NCI-H510A treated with DMSO at 0.1 percent for 48 hours (cell line): ENCODE data around the gene NCF2.
A peak's percentile ranks its signal among the peaks of the same experiment; 100 is the strongest.
"Not testable (repeated sequence)": the region's sequence is repeated elsewhere in the genome, so short reads cannot be mapped to it uniquely, and the experiment has no call there.

Experiments used
- DNase-seq: peaks from one replicate; lab custom pipeline; 2025; lab: John Stamatoyannopoulos, UW

Gene NCF2, protein sequence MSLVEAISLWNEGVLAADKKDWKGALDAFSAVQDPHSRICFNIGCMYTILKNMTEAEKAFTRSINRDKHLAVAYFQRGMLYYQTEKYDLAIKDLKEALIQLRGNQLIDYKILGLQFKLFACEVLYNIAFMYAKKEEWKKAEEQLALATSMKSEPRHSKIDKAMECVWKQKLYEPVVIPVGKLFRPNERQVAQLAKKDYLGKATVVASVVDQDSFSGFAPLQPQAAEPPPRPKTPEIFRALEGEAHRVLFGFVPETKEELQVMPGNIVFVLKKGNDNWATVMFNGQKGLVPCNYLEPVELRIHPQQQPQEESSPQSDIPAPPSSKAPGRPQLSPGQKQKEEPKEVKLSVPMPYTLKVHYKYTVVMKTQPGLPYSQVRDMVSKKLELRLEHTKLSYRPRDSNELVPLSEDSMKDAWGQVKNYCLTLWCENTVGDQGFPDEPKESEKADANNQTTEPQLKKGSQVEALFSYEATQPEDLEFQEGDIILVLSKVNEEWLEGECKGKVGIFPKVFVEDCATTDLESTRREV

GRCh38 chr1:183590244-183591191 lies at the start of gene NCF2:
Gene NCF2, minus strand, starts transcription at chr1:183590459. Its CDS starts 130 bp downstream, at chr1:183590329.
- DNase-seq: no peak

- no peak for DNase-seq
Measured at GRCh38 chr1:183638649-183639387, 48.6 kb upstream of the NCF2 start.

DNA sequence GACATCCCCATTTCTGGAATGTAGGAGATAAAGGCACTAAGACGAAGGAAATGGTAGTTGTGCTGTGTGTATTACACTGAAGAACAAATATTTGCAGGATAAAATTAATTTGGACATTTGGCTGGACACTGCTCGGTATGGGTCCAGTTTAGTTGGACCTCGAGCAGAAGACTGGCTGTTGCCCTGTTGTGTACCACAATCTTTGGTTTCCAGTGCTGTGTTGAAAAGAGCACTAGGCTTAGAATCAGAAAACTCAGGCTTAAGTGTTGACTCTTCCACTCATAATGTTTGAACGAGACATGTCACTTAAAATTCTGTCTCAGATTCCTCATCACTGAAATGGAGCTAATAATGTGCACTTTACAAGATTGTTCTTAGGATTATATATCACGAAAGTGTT lies 46.5 kb upstream of the NCF2 start:
- DNase-seq: peak; percentile 23

DNA sequence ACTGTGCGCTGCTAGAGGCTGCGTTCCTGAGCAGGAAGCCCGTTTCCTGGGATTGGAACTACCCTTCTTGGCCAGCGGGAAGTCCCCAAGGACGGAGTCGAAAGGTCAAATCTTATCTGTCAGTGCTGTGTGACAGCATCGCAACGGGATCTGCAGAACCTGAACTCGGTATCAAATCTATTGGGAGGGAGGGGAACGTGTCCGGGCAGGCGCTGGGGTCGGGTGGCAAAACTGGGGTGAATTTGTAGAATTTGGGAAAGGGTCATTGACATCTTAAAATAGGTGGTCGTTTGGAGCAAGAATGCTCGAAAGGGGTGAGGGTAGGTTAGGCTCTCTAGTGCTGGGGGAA lies 46.0 kb upstream of the NCF2 start:
- no peak for DNase-seq

- DNase-seq: peak; percentile 90
Measured at GRCh38 chr1:183635606-183636333, 45.5 kb upstream of the NCF2 start, which contains the start of gene ARPC5. Gene ARPC5, minus strand, starts transcription at chr1:183635783. Its CDS starts 124 bp downstream, at chr1:183635659.

DNA sequence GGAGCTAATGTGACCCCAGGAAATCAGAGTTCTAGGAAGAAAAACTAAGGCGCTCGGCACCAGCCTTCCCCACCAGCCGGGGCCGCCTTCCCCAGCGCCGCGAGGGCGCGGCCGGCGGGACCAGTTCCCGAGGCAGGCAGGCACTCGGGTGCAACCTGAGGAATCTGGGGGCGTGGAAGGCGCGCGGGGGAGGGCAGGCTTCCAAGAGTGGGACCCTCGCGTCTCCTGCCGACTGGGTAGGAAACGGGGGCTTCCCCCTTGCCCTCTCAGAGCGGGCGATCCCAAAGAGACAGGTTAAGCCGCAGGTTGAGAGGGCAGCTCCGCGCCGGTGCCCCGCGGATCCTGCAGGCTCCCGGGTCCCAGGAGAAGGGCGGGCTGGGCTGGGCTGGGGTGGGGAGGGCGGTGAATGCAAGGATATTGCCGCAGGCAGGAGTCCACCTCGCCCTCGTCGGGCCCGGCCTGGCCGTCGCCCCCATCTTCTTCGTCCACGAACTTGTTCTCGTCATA lies 44.9 kb upstream of the NCF2 start:
- DNase-seq: no peak

- DNase-seq: no peak
Measured at GRCh38 chr1:183634429-183635065, 44.3 kb upstream of the NCF2 start.

- peak; percentile 73 for DNase-seq
Measured at GRCh38 chr1:183633676-183634343, 43.6 kb upstream of the NCF2 start.

GRCh38 chr1:183632964-183633363 lies 42.7 kb upstream of the NCF2 start:
- DNase-seq: peak; percentile 21

GRCh38 chr1:183632114-183632513 lies 41.9 kb upstream of the NCF2 start:
- no peak for DNase-seq

GRCh38 chr1:183630748-183631147 lies 40.5 kb upstream of the NCF2 start:
- no peak for DNase-seq

GRCh38 chr1:183628537-183628936 lies 38.3 kb upstream of the NCF2 start:
- no peak for DNase-seq

DNA sequence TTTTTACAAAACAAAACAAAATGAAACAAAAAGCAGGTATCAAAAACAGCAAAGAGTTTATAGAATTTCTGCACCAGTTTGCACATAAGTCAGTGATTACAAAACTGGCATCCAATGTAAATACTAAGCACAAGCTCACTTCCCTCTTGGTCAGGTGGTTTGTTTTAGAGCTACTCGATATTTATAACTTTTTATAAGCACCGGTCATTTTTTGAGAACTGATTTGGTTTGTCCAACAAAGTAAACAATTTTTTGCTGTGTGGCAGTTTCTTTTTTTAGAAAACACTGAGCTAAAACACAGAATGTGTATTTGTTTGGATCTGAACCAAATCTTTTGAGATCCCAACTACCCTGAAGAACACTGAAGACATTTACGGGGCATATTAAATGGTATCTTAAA lies 36.0 kb upstream of the NCF2 start:
- not testable (repeated sequence) for DNase-seq

- DNase-seq: peak; percentile 79
Measured at GRCh38 chr1:183622884-183623785, 32.9 kb upstream of the NCF2 start.

DNA sequence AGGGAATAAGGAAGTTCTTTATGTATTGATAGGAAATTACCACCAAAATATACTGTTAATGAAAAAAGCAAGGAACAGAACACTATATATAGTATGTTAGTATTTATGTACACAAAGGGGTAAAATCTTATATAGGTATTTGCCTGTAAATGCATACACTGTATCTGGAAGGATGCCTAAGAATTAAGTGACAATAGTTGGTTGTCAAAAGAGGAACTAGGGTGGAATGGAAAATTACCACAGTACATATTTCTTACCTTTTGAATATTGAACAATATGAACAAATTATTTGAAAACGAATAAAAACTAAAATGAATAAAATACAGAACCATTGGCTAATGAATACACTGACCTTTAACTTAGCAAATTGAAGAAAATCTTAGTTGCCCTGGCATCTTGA lies 31.8 kb upstream of the NCF2 start:
- no peak for DNase-seq

- no peak for DNase-seq
Measured at GRCh38 chr1:183620311-183620710, 30.1 kb upstream of the NCF2 start.

- no peak for DNase-seq
Measured at GRCh38 chr1:183619781-183620180, 29.5 kb upstream of the NCF2 start.

DNA sequence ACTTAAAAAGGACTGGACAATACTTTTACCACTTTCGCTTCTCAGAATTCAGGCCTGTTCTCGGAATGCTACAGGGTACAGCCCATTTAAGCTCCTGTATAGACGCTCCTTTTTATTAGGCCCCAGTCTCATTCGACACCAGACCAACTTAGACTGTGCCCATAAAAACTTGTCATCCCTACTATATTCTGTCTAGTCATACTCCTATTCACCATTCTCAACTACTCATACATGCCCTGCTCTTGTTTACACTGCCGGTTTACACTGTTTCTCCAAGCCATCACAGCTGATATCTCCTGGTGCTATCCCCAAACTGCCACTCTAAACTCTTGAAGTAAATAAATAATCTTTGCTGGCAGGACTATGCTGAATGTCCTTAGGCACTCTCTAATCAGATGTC lies 27.9 kb upstream of the NCF2 start:
- not testable (repeated sequence) for DNase-seq

GRCh38 chr1:183612975-183613374 lies 22.7 kb upstream of the NCF2 start:
- DNase-seq: not testable (repeated sequence)
